Frontal cortex (tissue), 4 donors: ENCODE results near the gene DIPK1B. TPM values are rescaled to one million over a fixed set of nuclear protein-coding genes. Genes with fewer than 3 reads are reported as not detected.
"Not testable (repeated sequence)": the region's sequence is repeated elsewhere in the genome, so short reads cannot be mapped to it uniquely, and the experiment has no call there.

ENCODE experiments used
- DNase-seq, 2 donors: peaks; one replicate each; pipeline ENCODE4 v3.0.0; 2012; ENCODE audit warnings: low spot score in 2 of 2
- FAIRE-seq: peaks from 2 replicates; lab custom pipeline; 2012; peaks lifted over from hg19 to GRCh38; lab: Jason Lieb, UNC
- total RNA-seq: library from RNA; depleted of rRNA; stranded (reverse); fragments of >200 nt; gene quantifications from one replicate; pipeline ENCODE4 v1.2.3, GENCODE V29; 2014
- donor health status: control.
- donor health status: control.
- donor health status: control.

The DIPK1B gene
- total RNA-seq, 1 donor from 2014 or later: 26.9 TPM

DNA sequence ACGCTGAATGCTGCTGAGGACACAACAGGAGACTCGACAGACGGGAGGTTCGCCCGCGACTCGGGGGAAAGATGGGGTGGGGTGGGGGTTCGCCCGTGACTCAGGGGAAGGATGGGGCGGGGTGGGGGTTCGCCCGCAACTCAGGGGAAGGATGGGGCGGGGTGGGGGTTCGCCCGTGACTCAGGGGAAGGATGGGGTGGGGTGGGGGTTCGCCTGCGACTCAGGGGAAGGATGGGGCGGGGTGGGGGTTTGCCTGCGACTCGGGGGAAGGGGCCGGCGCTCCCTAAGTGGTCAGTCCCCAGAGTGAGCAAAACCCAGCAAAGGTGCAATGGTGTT, 33.8 kb downstream of the DIPK1B start:
- FAIRE-seq: no peak
- DNase-seq: no peak

- DNase-seq (no peak), FAIRE-seq (no peak)
Measured at GRCh38 chr9:136746621-136747020, 34.2 kb downstream of the DIPK1B start.

- no peak for FAIRE-seq
- no peak for DNase-seq
Measured at GRCh38 chr9:136747161-136748060, 35.0 kb downstream of the DIPK1B start.

- DNase-seq (no peak), FAIRE-seq (no peak)
Measured at GRCh38 chr9:136748201-136748600, 35.8 kb downstream of the DIPK1B start, which contains the start of gene LCN6. TSS of gene LCN6 (minus strand) at chr9:136748525. CDS start at chr9:136748483, 42 bp downstream.

DNA sequence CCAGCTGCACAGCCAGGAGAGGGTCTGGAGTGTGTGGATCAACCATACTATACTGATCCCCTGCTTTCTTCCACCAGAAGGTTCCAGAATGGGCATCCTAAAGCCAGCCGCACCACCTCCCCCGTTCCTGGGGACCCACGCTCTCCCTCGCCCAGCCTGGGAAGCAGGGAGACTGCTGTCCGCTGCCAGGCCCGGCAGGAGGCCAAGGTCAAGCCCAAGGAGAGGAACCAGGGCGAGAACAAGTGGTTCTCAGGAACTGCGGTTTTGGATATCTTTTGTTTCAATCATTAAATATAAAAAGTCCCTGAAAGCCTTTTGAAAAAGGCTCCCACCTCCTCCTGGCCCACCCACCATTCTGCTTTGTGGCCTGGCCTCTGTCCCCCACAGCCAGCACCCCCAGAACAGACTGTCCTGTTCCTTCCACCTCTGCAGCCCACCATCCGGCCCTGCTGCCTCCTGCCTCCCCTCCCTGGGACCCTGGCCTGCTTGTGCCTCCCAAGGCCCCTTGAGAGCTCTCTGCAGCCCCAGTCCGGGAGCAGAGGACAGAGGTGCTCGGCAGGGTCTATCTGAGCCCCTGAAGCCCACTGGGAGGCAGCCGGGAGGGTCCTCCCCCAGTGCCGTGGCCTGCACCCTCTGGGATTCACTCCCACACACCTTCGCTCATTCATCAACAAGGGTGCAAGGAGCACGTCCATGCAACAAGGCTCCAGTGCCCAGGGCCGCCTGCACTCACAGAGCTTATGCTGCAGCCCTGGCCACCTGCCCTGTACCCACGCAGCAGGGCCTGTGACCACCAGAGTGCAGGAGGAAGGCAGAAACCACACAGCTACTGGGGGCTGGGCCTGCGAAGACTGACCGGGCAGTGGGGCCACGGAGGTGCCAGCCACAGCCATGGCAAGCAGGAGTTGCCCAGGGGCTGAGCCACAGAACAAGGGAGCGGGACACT, 36.6 kb downstream of the DIPK1B start:
- DNase-seq (no peak), FAIRE-seq (no peak)

- FAIRE-seq: no peak
- no peak for DNase-seq
Measured at GRCh38 chr9:136750526-136750925, 38.2 kb downstream of the DIPK1B start.

GRCh38 chr9:136751244-136751643, 38.9 kb downstream of the DIPK1B start:
- no peak for FAIRE-seq
- DNase-seq: no peak

DNA sequence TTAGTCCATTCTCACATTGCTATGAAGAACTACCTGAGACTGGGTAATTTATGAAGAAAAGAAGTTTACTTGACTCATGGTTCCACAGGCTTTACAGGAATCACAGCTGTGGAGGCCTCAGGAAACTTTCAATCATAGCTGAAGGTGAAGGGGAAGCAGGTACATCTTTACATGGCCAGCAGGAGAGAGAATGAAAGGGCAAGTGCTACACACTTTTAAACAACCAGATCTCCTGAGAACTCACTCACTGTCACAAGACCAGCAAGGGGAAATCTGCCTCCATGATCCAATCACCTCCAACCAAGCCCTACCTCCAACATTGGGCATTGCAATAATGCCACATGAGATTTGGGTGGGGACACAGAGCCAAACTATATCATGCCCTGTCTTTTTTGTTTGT, 39.4 kb downstream of the DIPK1B start:
- DNase-seq (no peak), FAIRE-seq (no peak)

- FAIRE-seq (no peak), DNase-seq (no peak)
Measured at GRCh38 chr9:136753371-136754058, 41.1 kb downstream of the DIPK1B start.

DNA sequence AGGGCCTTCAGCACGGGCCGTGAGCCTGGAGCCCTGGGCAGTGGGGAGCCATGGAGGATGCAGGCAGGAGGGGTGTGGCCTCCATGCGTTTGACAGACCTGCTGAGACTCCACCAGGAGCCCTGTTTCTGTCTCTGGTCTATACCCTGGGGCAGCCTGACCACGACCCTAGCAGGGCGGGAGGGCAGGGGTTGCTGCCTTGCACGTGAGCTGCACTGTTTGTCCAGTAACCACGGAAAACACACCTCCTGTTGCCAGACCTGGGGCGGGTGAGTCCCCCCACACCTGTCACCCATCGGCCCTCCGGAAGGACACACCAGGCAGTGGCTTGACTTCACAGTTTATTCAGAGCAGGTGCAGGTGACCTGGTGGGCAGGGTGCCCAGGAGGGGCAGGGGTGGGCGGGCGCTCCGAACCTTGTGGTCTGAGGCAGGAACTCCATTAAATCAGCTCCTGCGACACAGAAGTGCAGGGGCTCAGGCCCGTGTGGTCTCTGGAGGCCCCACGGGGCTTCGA, 41.7 kb downstream of the DIPK1B start:
- FAIRE-seq: no peak
- DNase-seq: no peak

GRCh38 chr9:136754626-136755301, 42.4 kb downstream of the DIPK1B start:
- FAIRE-seq (no peak), DNase-seq (no peak)

DNA sequence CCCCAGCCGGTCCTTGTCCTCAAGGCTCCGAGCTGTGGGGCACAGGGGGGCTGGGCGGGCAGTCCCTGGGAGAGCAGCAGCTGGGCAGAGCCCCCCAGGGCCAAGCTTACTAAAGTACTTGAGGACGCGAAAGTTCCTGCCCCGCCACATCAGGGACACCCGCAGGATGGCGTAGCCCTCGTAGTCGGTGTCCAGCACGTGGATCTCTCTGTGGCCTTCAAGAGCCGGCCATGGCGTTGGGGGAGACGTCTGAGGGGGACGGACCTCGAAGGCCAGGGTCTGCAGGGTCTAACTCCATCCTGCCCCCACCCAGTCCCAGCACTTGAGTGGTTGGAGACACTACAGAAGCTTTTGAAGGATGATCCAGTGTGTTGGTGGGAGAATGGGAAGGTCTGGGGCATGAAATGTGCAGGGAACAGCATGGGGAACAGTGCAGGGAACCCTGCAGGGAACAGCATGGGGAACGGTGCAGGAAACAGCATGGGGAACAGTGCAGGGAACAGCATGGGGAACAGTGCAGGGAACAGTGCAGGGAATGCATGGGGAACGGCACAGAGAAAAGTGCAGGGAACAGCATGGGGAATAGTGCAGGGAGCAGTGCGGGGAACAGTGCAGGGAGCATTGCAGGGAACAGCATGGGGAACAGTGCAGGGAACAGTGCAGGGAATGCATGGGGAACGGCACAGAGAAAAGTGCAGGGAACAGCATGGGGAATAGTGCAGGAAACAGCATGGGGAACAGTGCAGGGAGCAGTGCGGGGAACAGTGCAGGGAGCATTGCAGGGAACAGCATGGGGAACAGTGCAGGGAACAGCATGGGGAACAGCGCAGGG, 43.1 kb downstream of the DIPK1B start:
- not testable (repeated sequence) for FAIRE-seq, DNase-seq

DNA sequence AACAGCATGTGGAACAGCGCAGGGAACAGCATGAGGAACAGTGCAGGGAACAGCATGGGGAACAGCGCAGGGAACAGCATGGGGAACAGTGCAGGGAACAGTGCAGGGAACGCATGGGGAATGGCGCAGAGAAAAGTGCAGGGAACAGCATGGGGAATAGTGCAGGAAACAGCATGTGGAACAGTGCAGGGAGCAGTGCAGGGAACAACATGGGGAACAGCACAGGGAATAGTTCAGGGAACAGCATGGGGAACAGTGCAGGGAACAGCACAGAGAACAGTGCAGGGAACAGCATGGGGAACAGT, 43.7 kb downstream of the DIPK1B start:
- FAIRE-seq: no peak

DNA sequence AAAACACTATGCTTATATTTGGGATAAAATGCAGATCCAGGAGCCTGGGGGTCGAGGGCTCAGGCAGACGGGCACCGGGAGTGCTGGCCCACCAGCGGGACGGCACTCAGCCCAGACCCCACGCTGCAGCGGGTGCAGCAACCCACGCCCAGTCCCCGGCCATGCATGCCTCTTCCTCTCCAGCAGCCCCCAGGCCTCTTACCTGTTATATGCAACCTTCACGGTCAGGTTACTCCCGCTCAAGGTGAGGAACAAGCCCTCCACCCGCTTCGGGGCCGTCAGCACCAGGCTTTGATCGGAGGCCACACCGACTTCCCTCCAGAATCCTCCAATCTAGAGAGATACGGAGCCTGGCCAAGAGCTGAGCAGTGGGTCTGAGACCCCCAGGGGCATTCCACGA, 44.5 kb downstream of the DIPK1B start:
- no peak for DNase-seq
- no peak for FAIRE-seq

More for the DNA sequence above, 43.7 kb downstream of the DIPK1B start:
- DNase-seq: no peak

DNA sequence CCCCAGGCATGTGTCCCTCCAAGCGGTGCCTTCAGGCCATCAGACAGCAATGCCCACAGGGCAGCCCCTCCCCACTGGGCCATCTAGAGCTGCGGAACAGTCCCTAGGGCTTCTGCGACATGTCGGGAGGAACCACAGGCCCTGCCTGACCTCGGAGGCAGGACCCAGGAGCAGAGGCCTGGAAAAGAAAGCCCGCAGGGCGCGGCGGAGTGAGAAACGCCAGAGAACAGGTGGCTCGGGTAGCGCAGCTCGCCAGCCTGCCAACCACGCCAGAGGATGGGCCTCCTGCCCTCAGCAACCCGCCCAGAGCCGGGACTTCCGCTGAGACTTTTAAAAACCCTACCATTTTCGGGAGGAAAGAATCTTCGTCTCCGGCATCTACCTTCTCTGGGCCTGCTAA, 45.0 kb downstream of the DIPK1B start:
- DNase-seq: no peak

DNA sequence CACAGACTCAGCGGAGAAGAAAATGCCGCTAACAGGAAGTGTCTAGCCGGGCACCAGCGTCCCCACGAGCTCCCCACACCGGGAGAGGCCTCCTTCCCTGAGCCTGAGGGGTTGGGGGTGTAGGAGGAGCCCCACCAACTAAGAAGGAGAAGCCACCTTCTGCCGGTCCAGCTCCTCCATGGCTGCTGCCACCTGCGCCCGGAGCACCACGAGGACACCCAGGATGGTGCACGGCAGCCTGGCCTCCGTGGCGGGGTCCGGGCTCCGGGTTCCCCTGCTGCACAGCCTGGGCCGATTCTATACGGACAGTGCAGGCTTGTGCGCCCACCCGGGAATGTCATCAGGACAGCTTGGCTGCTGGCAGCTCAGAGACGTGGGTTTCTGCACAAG, 45.4 kb downstream of the DIPK1B start:
- no peak for DNase-seq
- FAIRE-seq: no peak

More for the DNA sequence above, 45.0 kb downstream of the DIPK1B start:
- no peak for FAIRE-seq

DNA sequence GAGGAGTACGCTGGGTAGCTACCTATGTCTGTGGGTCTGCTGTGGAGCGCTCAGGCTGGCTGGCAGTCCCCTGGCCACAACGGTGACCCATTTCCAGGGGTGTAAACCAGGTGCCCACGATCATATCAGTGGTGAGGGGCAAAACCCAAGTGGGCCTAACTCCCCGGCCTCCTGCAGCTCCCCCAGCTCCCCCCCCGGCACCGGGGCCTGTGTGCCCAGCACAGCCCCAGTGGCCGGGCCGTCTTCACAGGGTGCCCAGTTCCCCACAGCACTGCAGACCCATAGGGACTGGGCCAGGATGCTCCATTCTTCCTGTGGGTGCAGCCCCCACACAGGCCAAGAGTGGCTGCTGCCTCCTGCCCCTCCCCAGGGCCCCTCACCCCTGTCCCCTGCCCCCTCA, 46.6 kb downstream of the DIPK1B start:
- no peak for DNase-seq
- FAIRE-seq: no peak

GRCh38 chr9:136759436-136760325, 47.3 kb downstream of the DIPK1B start:
- no peak for FAIRE-seq
- no peak for DNase-seq
